H9 (cell line): ENCODE data around the gene APOBEC3A. TPM values are rescaled to one million over a fixed set of nuclear protein-coding genes. Genes with fewer than 3 reads are reported as not detected.
A peak's percentile ranks its signal among the peaks of the same experiment; 100 is the strongest.

Experiments
- DNase-seq: peaks from one replicate; pipeline ENCODE4 v3.0.0-alpha.2; 2017
- H2AFZ ChIP-seq: one replicate; pipeline ENCODE4 v1.6.1; 2013; ENCODE audit warnings: mild to moderate bottlenecking, low read length, control low read depth, moderate library complexity
- H2AK5ac ChIP-seq: 2 replicates; pipeline ENCODE4 v1.6.1; 2013; ENCODE audit warnings: low read length, control low read depth, mixed read lengths; ENCODE audit not compliant: insufficient read length
- H2BK120ac ChIP-seq: one replicate; pipeline ENCODE4 v1.6.1; 2013; ENCODE audit warnings: low read depth, mild to moderate bottlenecking, low read length, control low read depth, inconsistent platforms; ENCODE audit not compliant: poor library complexity, severe bottlenecking
- H2BK12ac ChIP-seq: 2 replicates; pipeline ENCODE4 v1.6.1; 2013; ENCODE audit warnings: low read length, control low read depth, mixed read lengths, low read depth; ENCODE audit not compliant: insufficient read length
- H2BK15ac ChIP-seq: 2 replicates; pipeline ENCODE4 v1.6.1; 2013; ENCODE audit warnings: low read depth, low read length, control low read depth
- H2BK20ac ChIP-seq: one replicate; pipeline ENCODE4 v1.6.1; 2013; ENCODE audit warnings: low read depth, mild to moderate bottlenecking, low read length, control low read depth, inconsistent platforms; ENCODE audit not compliant: poor library complexity, severe bottlenecking
- H2BK5ac ChIP-seq: 2 replicates; pipeline ENCODE4 v1.6.1; 2013; ENCODE audit warnings: low read length, control low read depth, mixed read lengths; ENCODE audit not compliant: insufficient read length
- H3K14ac ChIP-seq: 2 replicates; pipeline ENCODE4 v1.6.1; 2013; ENCODE audit warnings: low read length, control low read depth; ENCODE audit not compliant: insufficient read depth
- H3K18ac ChIP-seq: 2 replicates; pipeline ENCODE4 v1.6.1; 2013; ENCODE audit warnings: low read depth, mild to moderate bottlenecking, mixed read lengths, low read length, control low read depth; ENCODE audit not compliant: insufficient read length
- H3K23ac ChIP-seq: 2 replicates; pipeline ENCODE4 v1.6.1; 2013; ENCODE audit warnings: low read length, control low read depth, mixed read lengths, low read depth; ENCODE audit not compliant: insufficient read length
- H3K23me2 ChIP-seq: 2 replicates; pipeline ENCODE4 v1.6.1; 2013; ENCODE audit warnings: low read depth, mild to moderate bottlenecking, mixed read lengths, low read length, control low read depth; ENCODE audit not compliant: insufficient read length, poor library complexity, severe bottlenecking
- H3K27ac ChIP-seq: 2 replicates; pipeline ENCODE4 v1.5.1; 2013; ENCODE audit warnings: low read length, control low read depth, mixed read lengths, low read depth; ENCODE audit not compliant: insufficient read length
- H3K27me3 ChIP-seq: 2 replicates; pipeline ENCODE4 v1.6.1; 2013; ENCODE audit warnings: low read length, control low read depth, inconsistent platforms; ENCODE audit not compliant: insufficient read depth
- H3K4ac ChIP-seq: 2 replicates; pipeline ENCODE4 v1.6.1; 2013; ENCODE audit warnings: low read depth, mild to moderate bottlenecking, control low read depth, inconsistent platforms, low read length, moderate library complexity
- H3K4me1 ChIP-seq: 2 replicates; pipeline ENCODE4 v1.6.1; 2013; ENCODE audit warnings: low read length, control low read depth, inconsistent platforms; ENCODE audit not compliant: insufficient read depth
- H3K4me2 ChIP-seq: 2 replicates; pipeline ENCODE4 v1.6.1; 2013; ENCODE audit warnings: low read length, control low read depth, mixed read lengths; ENCODE audit not compliant: insufficient read length, insufficient read depth
- H3K56ac ChIP-seq: 2 replicates; pipeline ENCODE4 v1.6.1; 2013; ENCODE audit warnings: low read depth, mild to moderate bottlenecking, mixed read lengths, low read length, control low read depth; ENCODE audit not compliant: insufficient read length
- H3K79me1 ChIP-seq: 2 replicates; pipeline ENCODE4 v1.6.1; 2013; ENCODE audit warnings: low read depth, mild to moderate bottlenecking, moderate library complexity, low read length, control low read depth, inconsistent platforms; ENCODE audit not compliant: insufficient read depth, poor library complexity, severe bottlenecking
- H3K79me2 ChIP-seq: 2 replicates; pipeline ENCODE4 v1.6.1; 2013; ENCODE audit warnings: low read length, control low read depth, inconsistent platforms; ENCODE audit not compliant: insufficient read depth
- H3K9ac ChIP-seq: 2 replicates; pipeline ENCODE4 v1.6.1; 2013; ENCODE audit warnings: low read length, control low read depth, mixed read lengths; ENCODE audit not compliant: insufficient read length; ENCODE audit errors: extremely low read depth
- H3K9me3 ChIP-seq: one replicate; pipeline ENCODE4 v1.6.1; 2013; ENCODE audit warnings: low read depth, low read length, inconsistent platforms; ENCODE audit not compliant: control insufficient read depth
- H3T11ph ChIP-seq: one replicate; pipeline ENCODE4 v1.6.1; 2013; ENCODE audit warnings: mild to moderate bottlenecking, low read length, control low read depth, inconsistent platforms
- H4K20me1 ChIP-seq: one replicate; pipeline ENCODE4 v1.6.1; 2013; ENCODE audit not compliant: control insufficient read depth, insufficient read length, insufficient read depth
- H4K5ac ChIP-seq: 2 replicates; pipeline ENCODE4 v1.6.1; 2013; ENCODE audit warnings: low read depth, mild to moderate bottlenecking, mixed read lengths, low read length, control low read depth; ENCODE audit not compliant: insufficient read length
- H4K8ac ChIP-seq: replicated peaks from 2 replicates; pipeline ENCODE4 v1.6.1; 2013; ENCODE audit warnings: low read length, control low read depth, mixed read lengths, low read depth; ENCODE audit not compliant: insufficient read length
- H4K91ac ChIP-seq: 2 replicates; pipeline ENCODE4 v1.6.1; 2013; ENCODE audit warnings: low read depth, mild to moderate bottlenecking, moderate library complexity, mixed read lengths, low read length, control low read depth; ENCODE audit not compliant: insufficient read length
- H3K27ac Mint-ChIP-seq, 3 experiments: 2 replicates in 2 of 3; 3 replicates in 1 of 3; pipeline ENCODE4 v1.8.0; 2020 to 2021; ENCODE audit warnings: mixed read lengths in 3 of 3, mild to moderate bottlenecking in 1 of 3, moderate library complexity in 1 of 3
- H3K27me3 Mint-ChIP-seq: 2 replicates; pipeline ENCODE4 v1.8.0; 2021; ENCODE audit warnings: low read depth, mild to moderate bottlenecking, moderate library complexity, mixed read lengths
- H3K36me3 Mint-ChIP-seq, 3 experiments: 2 replicates in 2 of 3; 3 replicates in 1 of 3; pipeline ENCODE4 v1.8.0; 2020 to 2021; ENCODE audit warnings: low read depth in 3 of 3, mixed read lengths in 3 of 3; ENCODE audit not compliant: insufficient read depth in 1 of 3
- H3K4me1 Mint-ChIP-seq, 2 experiments: 2 replicates each; pipeline ENCODE4 v1.8.0; 2020; ENCODE audit warnings: mixed read lengths in 2 of 2
- H3K4me3 Mint-ChIP-seq, 2 experiments: 2 replicates in 1 of 2; 3 replicates in 1 of 2; pipeline ENCODE4 v1.8.0; 2020 to 2021; ENCODE audit warnings: mild to moderate bottlenecking in 2 of 2, mixed read lengths in 2 of 2, moderate library complexity in 1 of 2
- H3K9me3 Mint-ChIP-seq, 2 experiments: 2 replicates in 1 of 2; 3 replicates in 1 of 2; pipeline ENCODE4 v1.8.0; 2020; ENCODE audit warnings: mild to moderate bottlenecking in 2 of 2, mixed read lengths in 2 of 2, moderate library complexity in 1 of 2
- WGBS: extraction: QIAGEN DNeasy Blood & Tissue Kit; methylation state at CpG from one replicate; pipeline ENCODE4 v1.1.7; 2013; ENCODE audit warnings: missing lambda C conversion rate, low lambda C conversion rate, mixed read lengths; ENCODE audit not compliant: insufficient read length; ENCODE audit errors: extremely low coverage; 5-methylcytosine and 5-hydroxymethylcytosine counted together
- total RNA-seq: library from RNA; stranded (reverse); gene quantifications from 2 replicates; pipeline ENCODE4 v1.2.1, GENCODE V29; 2021
- TF ChIP-seq, protein P1 (sequence below): fragments of 200-600 bp; sonication (generic); conservative IDR thresholded peaks from 3 replicates; pipeline ENCODE4 v1.8.0; 2021; ENCODE audit warnings: antibody characterized with exemption, mild to moderate bottlenecking

Gene APOBEC3A
- total RNA-seq, 1 experiment from 2014 or later = not detected

DNA sequence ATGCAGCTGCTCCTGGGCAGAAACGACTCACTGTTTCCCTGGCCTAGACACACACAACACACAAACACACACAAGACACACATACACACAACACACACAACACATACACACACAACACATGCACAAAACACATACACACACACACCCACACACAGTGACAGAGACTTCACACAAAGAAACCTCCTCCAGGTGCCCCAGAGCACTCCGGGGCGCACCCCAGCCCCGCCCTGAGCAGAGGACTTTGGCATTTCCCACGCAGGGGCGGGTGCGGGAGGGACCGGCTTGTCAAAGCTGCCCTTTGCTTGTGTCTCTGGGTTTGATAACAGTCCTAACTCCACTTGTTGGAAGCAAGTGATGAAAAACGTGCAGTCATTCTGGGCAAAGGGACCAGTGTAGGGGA, 6.5 kb downstream of the APOBEC3A start:
- H4K8ac ChIP-seq = no peak overlapping the region
- H2BK12ac ChIP-seq = no peak overlapping the region
- H4K20me1 ChIP-seq = no peaks in the 10 kb centered on the region
- no peak overlapping the region for H2AK5ac ChIP-seq
- H3K79me2 ChIP-seq = no peaks in the 10 kb centered on the region
- H3K23me2 ChIP-seq = no peaks in the 10 kb centered on the region
- H3K4ac ChIP-seq = no peak overlapping the region
- H3K27me3 ChIP-seq = no peaks in the 10 kb centered on the region
- no peak overlapping the region for H3K9ac ChIP-seq
- no peaks in the 10 kb centered on the region for H3K79me1 ChIP-seq
- H2AFZ ChIP-seq = no peak overlapping the region
- H3K36me3 Mint-ChIP-seq = no peaks in the 10 kb centered on the region
- no peak overlapping the region for H3K18ac ChIP-seq
- DNase-seq = no peak
- H2BK15ac ChIP-seq = no peak overlapping the region
- no CpG with 5 or more reads among the region's 9 CpGs for WGBS
- H3K14ac ChIP-seq = no peak overlapping the region
- H3K56ac ChIP-seq = no peak overlapping the region
- no peaks in the 10 kb centered on the region; the same call in 1 of the 2 replicates for H3K4me1 ChIP-seq
- no peak overlapping the region for H3K27ac ChIP-seq
- H3K27me3 Mint-ChIP-seq = peaks cover 8% of the 10 kb centered on the region
- no peak overlapping the region for H3T11ph ChIP-seq
- no peak overlapping the region for H3K23ac ChIP-seq
- no peak overlapping the region for H2BK5ac ChIP-seq
- no peak overlapping the region for H3K4me3 Mint-ChIP-seq
- H3K9me3 ChIP-seq = no peaks in the 10 kb centered on the region
- H2BK20ac ChIP-seq = no peak overlapping the region
- H3K27ac Mint-ChIP-seq = peak overlapping the region in 1 of 3 experiments; percentile 8; a peak in 3 of 7 replicates
- H3K9me3 Mint-ChIP-seq = no peaks in the 10 kb centered on the region; a peak in 1 of 5 replicates
- H3K4me2 ChIP-seq = no peak overlapping the region
- H3K4me1 Mint-ChIP-seq = peaks cover 19 to 27% of the 10 kb centered on the region in 2 experiments
- H2BK120ac ChIP-seq = no peak overlapping the region
- no peak overlapping the region for H4K91ac ChIP-seq
- no peak overlapping the region for H4K5ac ChIP-seq
- TF ChIP-seq, protein P1, sequence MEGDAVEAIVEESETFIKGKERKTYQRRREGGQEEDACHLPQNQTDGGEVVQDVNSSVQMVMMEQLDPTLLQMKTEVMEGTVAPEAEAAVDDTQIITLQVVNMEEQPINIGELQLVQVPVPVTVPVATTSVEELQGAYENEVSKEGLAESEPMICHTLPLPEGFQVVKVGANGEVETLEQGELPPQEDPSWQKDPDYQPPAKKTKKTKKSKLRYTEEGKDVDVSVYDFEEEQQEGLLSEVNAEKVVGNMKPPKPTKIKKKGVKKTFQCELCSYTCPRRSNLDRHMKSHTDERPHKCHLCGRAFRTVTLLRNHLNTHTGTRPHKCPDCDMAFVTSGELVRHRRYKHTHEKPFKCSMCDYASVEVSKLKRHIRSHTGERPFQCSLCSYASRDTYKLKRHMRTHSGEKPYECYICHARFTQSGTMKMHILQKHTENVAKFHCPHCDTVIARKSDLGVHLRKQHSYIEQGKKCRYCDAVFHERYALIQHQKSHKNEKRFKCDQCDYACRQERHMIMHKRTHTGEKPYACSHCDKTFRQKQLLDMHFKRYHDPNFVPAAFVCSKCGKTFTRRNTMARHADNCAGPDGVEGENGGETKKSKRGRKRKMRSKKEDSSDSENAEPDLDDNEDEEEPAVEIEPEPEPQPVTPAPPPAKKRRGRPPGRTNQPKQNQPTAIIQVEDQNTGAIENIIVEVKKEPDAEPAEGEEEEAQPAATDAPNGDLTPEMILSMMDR = no peak
